Dermis blood vessel endothelial cell (primary cell): ENCODE measurements around the gene ZNF136. TPM values are rescaled to one million over a fixed set of nuclear protein-coding genes. Genes with fewer than 3 reads are reported as not detected.

Experiments
- DNase-seq: peaks from one replicate; pipeline ENCODE4 v3.0.0; 2010
- total RNA-seq: library from RNA; depleted of rRNA; stranded (reverse); fragments of >200 nt; gene quantifications from 2 replicates; pipeline ENCODE4 v1.2.3, GENCODE V29; 2014

ZNF136 gene
- total RNA-seq = 5.1 and 8.7 TPM in 2 replicates

DNA sequence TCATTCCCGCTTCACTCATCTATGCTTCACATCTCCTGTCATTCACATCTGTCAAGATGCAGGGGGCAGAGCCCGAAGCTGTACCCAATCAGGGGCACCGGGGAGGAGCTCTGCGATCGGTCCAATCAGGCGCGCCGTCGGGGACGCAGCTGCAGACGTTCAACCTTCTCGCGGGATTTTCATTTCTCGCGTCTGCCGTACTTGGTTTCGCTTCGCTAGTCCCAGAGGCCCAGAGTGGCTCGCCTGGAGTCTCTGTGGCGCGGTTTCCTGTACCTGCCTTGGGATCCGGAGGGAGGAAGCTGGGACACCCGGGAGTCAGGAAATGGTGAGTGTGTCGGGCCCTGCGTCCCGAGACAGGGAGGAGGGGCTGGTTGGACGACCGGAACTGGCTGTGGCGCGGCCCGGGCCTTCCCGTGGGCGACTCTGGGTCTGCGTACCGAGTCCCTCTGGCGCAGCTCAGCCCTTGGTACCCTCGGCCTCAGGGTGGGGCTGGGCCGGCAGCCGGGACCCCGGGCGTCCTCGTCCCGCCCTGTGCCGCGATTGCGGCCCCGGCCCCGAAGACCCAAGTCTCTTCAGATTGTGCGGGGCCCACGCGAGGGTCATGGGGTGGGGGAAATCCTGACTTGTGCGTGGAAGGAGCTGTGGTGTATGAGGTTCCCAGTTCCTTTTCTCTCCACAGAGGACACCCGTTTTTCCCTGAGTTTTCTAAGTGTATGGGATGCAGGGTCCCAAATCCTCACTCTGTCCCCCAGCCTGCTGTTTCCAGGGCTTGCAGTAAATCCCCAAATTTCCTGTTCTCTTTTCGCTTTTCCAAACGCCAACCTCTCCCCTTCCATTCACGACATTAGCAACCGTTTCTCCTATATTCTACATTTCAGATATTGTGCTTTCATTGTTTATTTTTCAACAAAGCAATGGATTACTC, at the start of gene ZNF136:
Gene ZNF136, plus strand, starts transcription at position 215 of the 925 bp plus-strand sequence. Its CDS starts 108 bp downstream, at position 323.
- DNase-seq = peak; percentile 98

DNA sequence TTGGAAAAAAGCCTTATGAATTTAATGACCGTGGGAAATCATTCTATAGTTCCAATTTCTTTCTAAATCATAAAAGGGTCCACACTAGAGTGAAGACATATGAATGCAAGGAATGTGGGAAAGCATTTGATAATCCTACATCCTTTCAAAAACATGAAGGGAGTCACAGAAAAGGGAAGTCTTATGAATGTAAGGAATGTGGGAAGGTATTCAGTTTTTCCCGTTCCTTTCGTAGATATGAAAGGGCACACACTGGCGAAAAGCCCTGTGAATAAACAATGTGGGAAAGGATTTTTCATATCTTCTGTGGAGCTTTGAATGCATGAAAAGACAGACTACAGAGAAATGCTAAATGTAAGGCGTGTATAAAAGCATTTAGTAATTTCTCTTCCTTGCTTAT, 49.8 kb upstream of the ZNF136 start:
- no peak for DNase-seq

DNA sequence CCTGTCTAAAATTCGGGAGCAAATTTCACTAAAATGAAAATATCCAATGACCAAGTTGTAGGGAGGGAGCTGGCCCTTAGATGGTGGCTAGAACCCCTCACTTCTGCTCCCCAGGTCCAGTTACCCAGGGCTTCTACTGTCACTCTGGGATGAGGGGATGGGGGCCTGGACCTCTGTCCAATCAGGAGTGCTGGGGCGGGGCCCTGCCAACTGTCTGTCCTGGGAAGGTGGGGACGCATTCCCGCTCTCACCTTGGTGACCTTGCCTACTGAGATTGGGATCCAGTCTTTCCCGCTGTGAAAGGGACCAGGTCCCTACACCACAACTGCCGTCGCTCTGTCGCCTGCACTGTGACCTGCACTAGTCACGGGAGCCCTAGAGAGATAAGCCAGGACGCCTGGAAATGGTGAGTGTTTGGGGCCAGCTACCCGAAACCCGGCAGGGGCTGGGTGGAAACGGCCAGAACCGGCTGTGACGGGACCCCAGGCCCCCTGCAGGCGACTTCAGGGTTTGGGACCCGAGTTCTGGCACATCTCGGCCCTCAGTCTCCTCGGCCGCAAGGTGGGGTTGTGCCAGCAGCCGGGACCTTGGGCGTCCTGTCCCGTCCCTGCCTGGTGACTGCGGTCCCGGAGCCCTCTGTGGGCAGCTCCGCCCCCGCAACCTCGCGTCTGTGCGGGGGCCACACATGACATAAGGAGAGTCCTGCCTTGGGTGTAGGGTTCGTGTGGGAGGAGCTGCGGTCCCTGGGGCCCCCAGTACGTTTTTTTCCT, 45.5 kb upstream of the ZNF136 start:
- no peak for DNase-seq

DNA sequence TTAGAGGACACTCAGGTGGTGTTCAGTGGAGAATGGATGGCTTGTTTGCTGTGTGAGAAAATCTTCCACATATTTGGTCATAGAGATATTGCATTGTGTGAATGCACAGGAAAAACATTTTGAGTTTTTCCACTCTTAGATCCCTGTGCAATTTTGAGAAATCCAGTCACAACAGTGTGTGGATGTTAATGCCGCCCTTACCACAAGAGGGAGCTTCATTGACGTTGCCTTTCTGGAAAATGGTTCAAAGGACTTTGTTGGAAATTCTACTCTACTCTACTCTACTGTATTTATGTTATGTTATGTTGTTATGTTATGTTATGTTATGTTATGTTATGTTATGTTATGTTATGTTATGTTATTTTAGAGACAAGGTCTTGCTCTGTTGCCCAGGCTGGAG, 36.2 kb upstream of the ZNF136 start:
- peak; percentile 40 for DNase-seq

DNA sequence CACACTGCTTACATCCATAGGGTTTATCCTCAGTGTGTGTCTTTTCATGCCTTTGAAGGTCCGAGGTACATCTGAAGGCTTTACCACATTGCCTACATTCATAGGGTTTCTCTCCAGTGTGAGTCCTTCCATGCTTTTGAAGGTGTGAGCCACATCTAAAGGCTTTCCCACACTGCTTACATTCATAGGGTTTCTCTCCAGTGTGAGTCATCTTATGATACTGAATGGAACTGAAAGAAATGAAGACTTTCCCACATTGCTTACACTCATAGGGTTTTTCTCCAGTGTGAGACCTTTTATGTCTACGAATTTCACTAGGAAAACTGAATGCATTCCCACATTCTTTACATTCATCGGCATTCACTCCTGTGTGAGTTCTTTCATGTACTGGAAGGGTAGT, 29.8 kb upstream of the ZNF136 start:
- DNase-seq = no peak

DNA sequence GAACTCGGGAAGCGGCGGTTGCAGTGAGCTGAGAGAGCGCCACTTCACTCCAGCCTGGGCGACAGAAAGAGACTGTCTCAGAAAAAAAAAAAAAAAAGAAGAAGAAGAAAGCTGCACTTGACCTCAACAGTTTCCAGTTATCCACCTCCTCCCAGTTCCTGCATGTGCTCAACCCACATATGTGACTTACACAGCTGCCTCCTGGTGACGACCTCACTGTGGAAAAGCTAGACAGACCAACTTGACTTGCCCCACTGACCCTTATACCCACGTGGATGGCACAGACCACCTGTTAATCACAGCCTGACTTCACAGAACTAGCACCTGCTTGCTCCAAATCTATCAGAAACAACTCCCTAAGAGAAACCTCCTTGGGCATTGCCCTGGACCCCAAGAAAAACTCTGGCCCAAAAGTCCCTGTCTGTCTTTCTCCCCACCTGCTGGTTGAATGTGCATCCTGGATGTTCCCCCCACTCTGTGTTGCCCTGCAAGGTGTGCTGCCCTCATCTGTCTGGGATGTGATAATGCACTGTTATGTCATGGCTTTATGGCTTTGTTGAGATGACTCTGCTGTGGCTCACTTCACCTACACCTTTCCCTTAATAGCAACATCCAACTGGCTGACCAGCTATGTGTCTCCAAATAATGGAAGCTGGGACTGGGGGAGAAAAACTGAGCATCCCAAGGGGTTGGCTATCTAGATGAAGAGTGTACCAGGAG, 25.5 kb upstream of the ZNF136 start:
- peak; percentile 13 for DNase-seq

DNA sequence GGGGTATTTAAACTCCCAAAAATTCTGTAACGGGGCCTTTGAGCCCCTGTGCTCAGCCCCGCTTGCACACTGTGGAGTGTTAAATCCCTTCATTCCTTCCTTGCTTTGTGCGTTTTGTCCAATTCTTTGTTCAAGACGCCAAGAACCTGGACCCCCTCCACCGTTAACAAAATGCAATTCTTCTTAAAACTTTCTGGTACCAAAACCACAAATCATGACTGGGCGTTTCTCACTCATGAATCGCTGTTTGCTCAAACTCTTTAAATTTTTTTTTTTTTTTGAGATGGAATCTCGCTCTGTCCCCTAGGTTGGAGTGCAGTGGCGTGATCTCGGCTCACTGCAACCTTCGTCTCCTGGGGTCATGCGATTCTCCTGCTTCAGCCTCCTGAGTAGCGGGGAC, 23.6 kb upstream of the ZNF136 start:
- no peak for DNase-seq

DNA sequence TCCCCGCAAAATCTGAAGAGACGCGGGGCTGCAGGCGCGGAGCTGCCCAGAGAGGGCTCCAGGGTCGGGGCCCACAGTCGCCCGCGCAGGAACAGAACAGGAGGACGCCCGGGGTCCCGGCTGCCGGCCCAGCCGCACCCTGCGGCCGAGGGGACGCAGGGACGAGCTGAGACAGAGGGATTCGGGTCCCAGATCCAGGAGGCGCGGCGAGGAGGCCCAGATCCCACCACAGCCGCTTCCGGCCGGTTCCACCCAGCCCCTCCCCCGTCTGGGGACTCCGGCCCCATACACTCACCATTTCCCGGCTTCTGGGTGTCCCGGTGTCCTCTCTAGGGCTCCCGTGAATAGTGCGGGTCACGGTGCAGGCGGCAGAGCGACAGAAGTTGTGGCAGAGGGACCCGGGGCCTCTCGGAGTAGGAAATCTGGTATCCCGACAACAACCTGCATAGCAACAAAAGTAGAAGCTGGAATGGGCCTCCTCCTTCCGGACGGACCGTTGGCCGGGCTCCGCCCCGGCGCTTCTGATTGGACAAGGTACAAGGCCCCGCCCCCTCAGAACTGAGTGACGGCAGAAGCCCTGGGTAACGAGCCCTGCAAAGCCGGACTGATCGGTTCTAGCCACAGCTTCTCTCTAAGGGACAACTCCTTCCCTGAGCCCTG, 22.9 kb upstream of the ZNF136 start, which contains the start of gene ZNF20:
Gene ZNF20, minus strand, starts transcription at position 466 of the 660 bp plus-strand sequence. Its CDS starts 168 bp downstream, at position 298.
- peak; percentile 94 for DNase-seq

DNA sequence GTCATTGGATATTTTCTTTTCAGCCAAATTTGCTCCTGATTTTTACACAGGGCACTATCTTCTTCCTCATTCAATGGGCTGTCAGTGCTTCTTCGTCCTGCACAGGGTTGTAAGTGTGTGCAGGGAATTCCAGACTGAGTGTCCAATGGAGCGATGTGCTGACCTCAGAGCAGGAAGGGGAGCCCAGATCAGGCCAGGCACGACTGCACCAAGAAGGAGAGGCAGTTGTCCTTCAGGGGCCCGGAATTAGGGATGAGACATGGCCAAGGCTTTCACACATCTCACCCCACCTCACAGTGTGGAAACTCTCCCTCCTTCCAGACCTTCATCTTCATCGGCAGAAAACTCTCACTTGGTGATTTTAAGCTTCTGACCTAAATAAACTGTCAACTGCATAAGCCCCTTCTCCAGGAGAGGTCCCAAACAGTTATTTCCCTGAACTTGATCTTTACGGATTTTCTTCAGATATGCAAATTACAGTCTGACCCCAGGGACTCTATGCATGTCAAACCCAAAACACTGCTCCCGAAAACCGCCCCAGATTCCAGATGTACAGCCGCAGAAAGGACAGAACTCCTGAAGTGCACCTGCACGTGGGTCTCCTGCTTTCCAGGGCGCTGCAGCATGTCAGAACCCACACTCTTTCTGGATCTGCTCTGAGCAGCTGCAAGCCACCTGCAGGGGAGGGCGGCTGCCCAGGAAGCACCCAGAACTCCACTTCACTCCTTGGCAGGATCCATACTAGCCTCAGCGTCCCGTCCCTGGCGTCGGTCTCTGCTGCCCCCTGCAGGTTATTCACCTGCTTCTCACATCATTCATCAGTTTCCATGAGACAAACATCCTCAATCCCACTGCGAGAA, 22.1 kb upstream of the ZNF136 start:
- DNase-seq = peak; percentile 86

DNA sequence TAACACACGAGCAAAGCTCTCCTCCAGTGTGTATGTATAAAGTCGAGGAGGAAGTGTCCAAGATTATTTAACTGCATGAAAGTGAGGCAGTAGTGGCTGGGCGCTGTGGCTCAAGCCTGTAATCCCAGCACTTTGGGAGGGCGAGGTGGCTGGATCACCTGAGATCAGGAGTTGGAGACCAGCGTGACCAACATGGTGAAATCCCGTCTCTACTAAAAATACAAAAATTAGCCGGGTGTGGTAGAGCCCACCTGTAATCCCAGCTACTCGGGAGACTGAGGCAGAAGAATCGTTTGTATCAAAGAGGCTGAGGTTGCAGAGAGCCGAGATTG, 21.5 kb upstream of the ZNF136 start:
- no peak for DNase-seq

DNA sequence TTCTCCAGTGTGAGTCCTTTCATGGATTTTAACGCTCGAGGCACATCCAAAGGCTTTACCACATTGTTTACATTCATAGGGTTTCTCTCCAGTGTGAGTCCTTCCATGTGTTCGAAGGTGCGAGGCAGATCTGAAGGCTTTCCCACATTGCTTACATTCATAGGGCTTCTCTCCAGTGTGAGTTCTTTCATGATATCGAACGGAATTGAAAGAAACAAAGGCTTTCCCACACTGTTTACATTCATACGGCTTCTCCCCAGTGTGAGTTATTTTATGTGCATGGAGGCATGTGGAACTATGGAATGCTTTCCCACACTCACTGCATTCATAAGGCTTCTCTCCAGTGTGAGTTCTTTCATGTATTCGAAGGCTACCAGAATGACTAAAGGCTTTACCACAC, 17.5 kb upstream of the ZNF136 start:
- no peak for DNase-seq

DNA sequence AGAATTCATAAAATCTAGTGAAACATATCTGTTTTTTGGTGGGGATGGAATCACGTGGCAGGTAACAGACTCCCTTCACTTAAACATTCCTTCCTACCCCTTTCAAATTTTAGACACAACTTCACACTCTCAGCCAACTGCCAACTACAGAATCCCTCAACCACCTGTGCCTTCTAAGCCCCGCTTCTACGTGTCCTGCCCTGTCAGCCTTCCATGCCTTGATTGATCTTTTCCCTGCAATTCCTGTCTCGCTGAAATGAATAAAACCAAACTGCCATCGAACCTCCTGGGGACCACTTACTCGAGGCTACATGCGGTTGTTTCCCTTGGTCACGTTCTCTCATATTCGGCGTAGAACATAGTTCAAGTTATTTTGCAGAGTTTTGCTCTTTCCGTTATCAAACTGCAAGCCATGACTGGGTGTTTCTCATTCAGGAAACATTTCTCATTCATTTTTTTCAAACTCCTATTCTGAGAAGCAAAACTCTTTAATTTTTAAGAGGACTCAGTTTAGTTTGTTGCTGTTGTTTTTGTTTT, 7.5 kb upstream of the ZNF136 start:
- no peak for DNase-seq

DNA sequence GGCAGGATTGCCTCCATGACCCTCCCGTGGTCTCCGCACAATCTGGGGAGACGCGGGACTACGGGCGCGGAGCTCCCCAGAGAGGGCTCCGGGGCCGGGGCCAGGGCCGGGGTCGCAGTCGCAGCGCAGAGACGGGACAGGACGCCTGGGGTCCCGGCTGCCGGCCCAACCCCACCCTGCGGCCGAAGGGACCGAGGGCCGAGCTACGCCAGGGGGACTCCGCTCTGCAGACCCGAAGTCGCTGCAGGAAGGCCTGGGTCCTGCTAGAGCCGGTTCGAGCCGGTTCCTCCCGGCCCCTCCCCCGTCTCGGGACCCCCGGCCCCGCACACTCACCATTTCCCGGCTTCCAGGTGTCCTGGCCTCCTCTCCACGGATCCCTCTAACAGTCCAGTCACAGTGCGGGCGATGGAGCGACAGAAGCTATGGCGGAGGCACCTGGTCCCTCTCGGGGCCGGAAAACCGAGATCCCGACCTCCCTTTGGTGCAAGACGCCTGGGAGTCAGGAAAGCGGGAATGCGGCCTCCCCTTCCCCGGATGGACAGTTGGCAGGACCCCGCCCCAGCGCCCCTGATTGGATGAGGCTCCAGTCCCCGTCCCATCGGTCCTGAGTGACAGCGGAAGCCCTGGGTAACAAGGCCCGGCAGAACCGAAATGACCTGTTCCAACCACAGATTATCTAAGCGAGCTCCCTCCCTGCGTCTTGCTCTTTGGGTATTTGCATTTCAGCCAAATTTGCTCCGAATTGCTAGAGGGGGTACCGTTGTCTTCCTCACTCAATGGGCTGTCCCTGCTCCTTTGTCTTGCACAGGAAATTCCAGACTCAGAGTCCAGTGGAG, 6.5 kb upstream of the ZNF136 start, which contains the start of gene ZNF625:
Gene ZNF625, minus strand, starts transcription at position 512 of the 836 bp plus-strand sequence. Its CDS starts 176 bp downstream, at position 336.
- DNase-seq = peak; percentile 72

DNA sequence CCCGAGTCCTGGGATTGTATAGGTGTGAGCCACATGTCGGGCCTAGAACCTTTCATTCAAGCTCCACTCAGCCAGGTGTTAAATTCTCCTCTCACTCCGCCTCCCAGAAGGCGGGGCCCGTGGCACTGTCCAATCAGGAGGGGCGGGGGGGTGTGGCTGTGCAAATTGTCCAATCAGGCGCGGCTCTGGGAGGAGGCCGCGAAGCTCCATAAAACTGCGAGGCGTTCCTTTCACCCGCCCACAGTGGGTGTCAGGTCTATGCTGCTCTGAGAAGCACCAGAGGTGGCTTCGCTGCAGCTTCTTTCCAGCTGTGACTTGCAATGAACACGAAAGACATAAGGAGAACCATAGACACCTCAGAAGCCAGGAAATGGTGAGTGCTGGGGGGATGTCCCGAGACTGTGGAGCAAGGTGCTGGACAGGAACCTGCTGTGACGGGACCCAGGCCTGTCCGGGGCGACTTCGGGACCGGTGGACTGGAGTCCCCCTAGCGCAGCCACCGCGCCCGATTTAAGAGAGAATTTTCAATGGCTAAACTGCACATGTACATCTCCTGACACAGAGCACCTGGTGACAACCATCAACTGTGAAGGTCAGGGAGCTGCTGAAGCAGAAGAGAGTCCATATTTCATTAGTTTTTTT, 3.0 kb upstream of the ZNF136 start:
- DNase-seq = no peak

DNA sequence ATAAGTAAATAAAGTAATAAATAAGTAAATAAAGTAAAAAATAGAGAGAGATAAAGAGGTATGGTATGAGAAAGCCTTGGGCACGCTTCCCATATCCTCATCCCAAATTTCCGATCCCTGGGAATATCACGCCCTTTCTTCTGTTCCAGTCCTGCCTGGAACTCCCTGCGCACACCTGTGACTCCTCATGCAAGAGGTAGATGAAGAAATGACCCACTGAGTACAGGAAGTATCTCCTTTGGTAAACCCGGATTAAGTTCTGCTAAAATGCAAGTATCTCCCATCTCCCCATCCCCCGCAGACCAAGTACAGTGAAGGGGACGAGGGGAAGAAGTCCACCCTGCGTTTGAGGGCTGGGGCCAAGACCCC, 399 bp upstream of the ZNF136 start:
- no peak for DNase-seq

DNA sequence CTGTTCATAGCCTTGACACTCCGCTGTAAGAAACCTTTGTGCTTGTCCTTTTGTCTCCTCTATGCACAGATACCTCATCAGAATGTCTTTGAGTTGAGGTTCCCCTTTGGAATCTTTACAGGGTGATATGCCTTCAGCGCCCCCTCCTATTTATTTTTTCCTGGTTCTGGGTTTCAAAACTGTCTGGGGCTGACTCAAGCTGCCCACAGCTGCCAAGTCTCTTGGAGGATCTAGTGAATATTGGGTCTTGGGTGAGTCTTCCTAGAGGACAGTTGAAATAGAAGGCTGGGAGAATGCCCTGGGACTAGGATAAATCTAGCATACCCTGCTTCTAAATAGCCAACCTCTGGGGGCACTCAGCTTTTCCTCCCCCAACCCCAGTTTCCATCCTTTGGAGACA, 930 bp downstream of the ZNF136 start:
- peak; percentile 29 for DNase-seq

DNA sequence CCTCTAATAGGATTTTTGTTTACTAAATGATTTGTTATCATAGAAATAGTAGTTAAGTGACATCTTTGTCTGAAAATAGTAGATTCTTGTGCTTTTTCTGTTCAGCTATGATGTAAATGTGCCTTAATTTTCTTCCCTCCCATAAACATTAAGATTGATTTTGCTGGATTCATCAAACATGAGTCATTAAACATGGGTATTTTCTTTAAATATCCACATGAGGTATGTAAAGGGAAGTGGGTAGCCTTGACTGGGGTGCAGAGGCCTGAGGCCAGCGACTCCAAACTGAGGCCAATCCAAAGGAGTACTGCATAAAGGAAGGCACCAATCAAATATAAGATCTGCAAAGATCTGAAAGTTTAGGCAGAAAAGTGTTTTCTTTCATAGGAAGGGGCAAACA, 3.7 kb downstream of the ZNF136 start:
- DNase-seq = peak; percentile 7

DNA sequence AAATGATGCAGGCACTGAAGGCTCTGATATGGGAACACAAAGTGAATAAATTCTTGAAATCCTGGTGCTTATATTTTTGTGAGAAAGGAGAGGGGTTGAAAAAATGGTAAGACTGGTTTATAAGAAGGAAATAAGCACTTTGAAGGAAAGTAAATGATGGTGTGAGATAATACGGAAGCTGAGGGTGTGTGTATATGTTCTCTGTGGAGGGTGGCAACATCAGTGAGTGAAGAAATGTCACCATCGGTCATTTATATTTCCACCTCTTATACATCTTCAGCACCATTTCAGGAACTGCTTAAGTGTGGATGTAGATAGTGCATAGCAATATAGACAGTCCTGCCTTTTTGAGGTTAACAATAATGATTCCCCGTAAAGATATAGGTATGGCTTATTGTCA, 17.5 kb downstream of the ZNF136 start:
- no peak for DNase-seq

DNA sequence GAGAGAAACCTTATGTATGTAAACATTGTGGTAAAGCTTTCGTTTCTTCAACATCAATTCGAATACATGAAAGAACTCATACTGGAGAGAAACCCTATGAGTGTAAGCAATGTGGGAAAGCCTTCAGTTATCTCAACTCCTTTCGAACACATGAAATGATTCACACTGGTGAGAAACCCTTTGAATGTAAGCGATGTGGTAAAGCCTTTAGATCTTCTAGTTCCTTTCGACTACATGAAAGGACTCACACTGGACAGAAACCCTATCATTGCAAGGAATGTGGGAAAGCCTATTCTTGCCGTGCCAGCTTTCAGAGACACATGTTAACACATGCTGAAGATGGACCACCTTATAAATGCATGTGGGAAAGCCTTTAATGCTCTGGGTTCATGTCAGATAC, 24.7 kb downstream of the ZNF136 start:
- DNase-seq = no peak
